Activated CD8-positive, alpha-beta memory T cell treated with anti-CD3 and anti-CD28 coated beads for 4 hours (primary cell): ENCODE measurements around the gene NDUFAF8.

Source experiments
- DNase-seq, 2 donors: peaks; one replicate each; pipeline ENCODE4 v3.0.0-alpha.2; 2020; ENCODE audit warnings: low read depth in 2 of 2

NDUFAF8 gene

GRCh38 chr17:81277421-81277820 is 38.3 kb downstream of the NDUFAF8 start:
- no peak for DNase-seq

- no peak for DNase-seq
These were observed 39.0 kb downstream of the NDUFAF8 start for GRCh38 chr17:81277946-81278693.

GRCh38 chr17:81278831-81279230 is 39.7 kb downstream of the NDUFAF8 start:
- DNase-seq, result no peak

- no peak for DNase-seq
These were observed 40.5 kb downstream of the NDUFAF8 start for GRCh38 chr17:81279278-81280275.

GRCh38 chr17:81280571-81280970 is 41.5 kb downstream of the NDUFAF8 start:
- DNase-seq, result no peak

- no peak for DNase-seq
These were observed 43.0 kb downstream of the NDUFAF8 start for GRCh38 chr17:81282141-81282540.

GRCh38 chr17:81282876-81283275 is 43.8 kb downstream of the NDUFAF8 start:
- no peak for DNase-seq

GRCh38 chr17:81285179-81285878 is 46.2 kb downstream of the NDUFAF8 start:
- DNase-seq, result peak in 1 of 2 donors; percentile 25

- no peak for DNase-seq
These were observed 46.8 kb downstream of the NDUFAF8 start for GRCh38 chr17:81285894-81286293.

GRCh38 chr17:81286491-81287145 is 47.5 kb downstream of the NDUFAF8 start:
- DNase-seq, result no peak

- no peak for DNase-seq
These were observed 48.0 kb downstream of the NDUFAF8 start for GRCh38 chr17:81287152-81287551.

GRCh38 chr17:81287741-81288430 is 48.8 kb downstream of the NDUFAF8 start:
- no peak for DNase-seq

- no peak for DNase-seq
These were observed 49.6 kb downstream of the NDUFAF8 start for GRCh38 chr17:81288715-81289114.

GRCh38 chr17:81289627-81290026 is 50.5 kb downstream of the NDUFAF8 start:
- DNase-seq, result no peak

GRCh38 chr17:81290230-81290629 is 51.1 kb downstream of the NDUFAF8 start:
- DNase-seq, result no peak
